HEK293 (cell line): ENCODE measurements around the gene SEMA6A.

ENCODE experiments used
- CTCF ChIA-PET: fragments of 350-600 bp; formaldehyde crosslinking; extraction: SDS; loops from one replicate; lab custom pipeline; 2021; ENCODE audit warnings: antibody characterized with exemption; lab: Yijun Ruan, JAX
- POLR2A ChIA-PET: fragments of 300-600 bp; formaldehyde crosslinking; extraction: SDS; loops from one replicate; lab custom pipeline; 2020; ENCODE audit warnings: antibody characterized with exemption, inconsistent platforms; lab: Yijun Ruan, JAX
- H3K27ac ChIP-seq: fragments of 200-500 bp; sonication (Bioruptor generic); 2 replicates; pipeline ENCODE4 v1.5.1; 2014; ENCODE audit warnings: low read depth, low read length, control low read depth, inconsistent platforms; ENCODE audit errors: extremely low read depth
- H3K36me3 ChIP-seq, 2 experiments: fragments of 200-500 bp in 1 of 2; sonication (Bioruptor generic) in 1 of 2; 1 replicate in 1 of 2; 2 replicates in 1 of 2; pipeline ENCODE4 v1.5.1; 2014 to 2017; ENCODE audit warnings: inconsistent platforms in 2 of 2, low read length in 2 of 2; ENCODE audit not compliant: control insufficient read depth in 2 of 2, insufficient read depth in 1 of 2
- H3K4me1 ChIP-seq: fragments of 200-500 bp; sonication (Bioruptor generic); 2 replicates; pipeline ENCODE4 v1.5.1; 2014; ENCODE audit warnings: mild to moderate bottlenecking, low read length, inconsistent platforms; ENCODE audit not compliant: control insufficient read depth, insufficient read depth
- H3K4me3 ChIP-seq: 2 replicates; pipeline ENCODE4 v1.5.1; 2011; ENCODE audit warnings: low read depth, mild to moderate bottlenecking, control low read depth, low read length, moderate library complexity
- H3K9me3 ChIP-seq: fragments of 200-500 bp; sonication (Bioruptor generic); 2 replicates; pipeline ENCODE4 v1.5.1; 2014; ENCODE audit warnings: low read depth, low read length, inconsistent platforms; ENCODE audit not compliant: control insufficient read depth, insufficient read depth
- BCL11A ChIP-seq: fragments of 450-650 bp; formaldehyde crosslinking; IDR thresholded peaks from 2 replicates; pipeline ENCODE4 v1.5.1; 2016; ENCODE audit warnings: low read depth, missing biosample characterization, missing genetic modification characterization
- GLIS2 ChIP-seq: fragments of 450-650 bp; formaldehyde crosslinking; IDR thresholded peaks from 2 replicates; pipeline ENCODE4 v1.5.1; 2016; ENCODE audit warnings: missing biosample characterization, missing genetic modification characterization
- HOXD13 ChIP-seq: sonication (generic); formaldehyde crosslinking; IDR thresholded peaks from 2 replicates; pipeline ENCODE4 v1.8.0; 2022; ENCODE audit warnings: missing genetic modification reagents, borderline replicate concordance
- KLF7 ChIP-seq: fragments of 450-650 bp; formaldehyde crosslinking; IDR thresholded peaks from 2 replicates; pipeline ENCODE4 v1.5.1; 2016; ENCODE audit warnings: missing biosample characterization, missing genetic modification characterization, borderline replicate concordance
- OSR2 ChIP-seq: fragments of 450-650 bp; formaldehyde crosslinking; IDR thresholded peaks from 2 replicates; pipeline ENCODE4 v1.5.1; 2016; ENCODE audit warnings: missing biosample characterization, missing genetic modification characterization
- PRDM10 ChIP-seq: fragments of 450-650 bp; formaldehyde crosslinking; IDR thresholded peaks from 2 replicates; pipeline ENCODE4 v1.5.1; 2016; ENCODE audit warnings: missing biosample characterization, missing genetic modification characterization
- SETDB1 ChIP-seq: IDR thresholded peaks from one replicate; pipeline ENCODE4 v1.6.1; 2017; ENCODE audit warnings: mild to moderate bottlenecking, low read length, moderate library complexity, mixed read lengths; ENCODE audit not compliant: insufficient read length
- TRIM28 ChIP-seq: IDR thresholded peaks from 2 replicates; pipeline ENCODE4 v1.6.1; 2011; ENCODE audit warnings: low read length, control low read depth, borderline replicate concordance
- ZBTB10 ChIP-seq: fragments of 450-650 bp; formaldehyde crosslinking; IDR thresholded peaks from 2 replicates; pipeline ENCODE4 v1.5.1; 2016; ENCODE audit warnings: missing biosample characterization, missing genetic modification characterization
- ZBTB20 ChIP-seq: fragments of 450-650 bp; formaldehyde crosslinking; IDR thresholded peaks from 2 replicates; pipeline ENCODE4 v1.5.1; 2016; ENCODE audit warnings: missing biosample characterization, missing genetic modification characterization
- ZBTB44 ChIP-seq: fragments of 450-650 bp; IDR thresholded peaks from 2 replicates; pipeline ENCODE4 v1.5.1; 2018; ENCODE audit warnings: missing biosample characterization, mild to moderate bottlenecking, missing genetic modification characterization
- ZFHX2 ChIP-seq: fragments of 450-650 bp; formaldehyde crosslinking; conservative IDR thresholded peaks from 2 replicates; pipeline ENCODE4 v1.5.1; 2016; ENCODE audit warnings: missing biosample characterization, missing genetic modification characterization
- ZFP41 ChIP-seq: fragments of 450-650 bp; formaldehyde crosslinking; IDR thresholded peaks from 2 replicates; pipeline ENCODE4 v1.5.1; 2016; ENCODE audit warnings: missing biosample characterization, missing genetic modification characterization, borderline replicate concordance
- ZNF302 ChIP-seq: fragments of 450-650 bp; formaldehyde crosslinking; IDR thresholded peaks from 2 replicates; pipeline ENCODE4 v1.5.1; 2016; ENCODE audit warnings: missing biosample characterization, missing genetic modification characterization, low read depth
- ZNF341 ChIP-seq: fragments of 450-650 bp; formaldehyde crosslinking; IDR thresholded peaks from 2 replicates; pipeline ENCODE4; 2016; ENCODE audit warnings: low read depth, missing biosample characterization, missing genetic modification characterization
- ZNF449 ChIP-seq: fragments of 450-650 bp; formaldehyde crosslinking; IDR thresholded peaks from 2 replicates; pipeline ENCODE4 v1.5.1; 2017; ENCODE audit warnings: missing biosample characterization, mild to moderate bottlenecking, missing genetic modification characterization, moderate library complexity
- ZNF639 ChIP-seq: fragments of 450-650 bp; formaldehyde crosslinking; IDR thresholded peaks from 2 replicates; pipeline ENCODE4 v1.5.1; 2016; ENCODE audit warnings: missing biosample characterization, missing genetic modification characterization
- ZNF664 ChIP-seq: fragments of 450-650 bp; formaldehyde crosslinking; IDR thresholded peaks from 2 replicates; pipeline ENCODE4 v1.5.1; 2016; ENCODE audit warnings: missing biosample characterization, missing genetic modification characterization
- ZNF777 ChIP-seq: fragments of 450-650 bp; formaldehyde crosslinking; IDR thresholded peaks from 2 replicates; pipeline ENCODE4 v1.5.1; 2017; ENCODE audit warnings: missing biosample characterization, missing genetic modification characterization, borderline replicate concordance
- ZNF837 ChIP-seq: fragments of 450-650 bp; formaldehyde crosslinking; IDR thresholded peaks from 2 replicates; pipeline ENCODE4 v1.5.1; 2016; ENCODE audit warnings: missing biosample characterization, missing genetic modification characterization

The SEMA6A gene

GRCh38 chr5:116502616-116503015 is 72.0 kb downstream of the SEMA6A start:
- peaks cover 7 to 12% of the 10 kb centered on the region in 2 experiments; a peak in 2 of 3 replicates for H3K36me3 ChIP-seq
- ChIA-PET POLR2A (no interaction called here), CTCF (interaction anchor here (0.6 to 1.4 kb wide), 2 partner anchors 9 to 51 kb away, joined by 3 to 4 read pairs; no protein-coding TSS in a partner anchor)
- no peak overlapping the region for H3K27ac ChIP-seq
- no peaks in the 10 kb centered on the region for H3K9me3 ChIP-seq
- peaks cover 47% of the 10 kb centered on the region for H3K4me1 ChIP-seq
- no peak overlapping the region for H3K4me3 ChIP-seq
- no peak for TF ChIP-seq ZNF341
- no peak for TF ChIP-seq ZNF777
- TF ChIP-seq TRIM28, result no peak
- TF ChIP-seq GLIS2 (tag by site-specific recombination), result no peak
- TF ChIP-seq OSR2 (tag by site-specific recombination), result 0 out of 2 replicates have a peak, but pooled peaks have one; percentile 11
- TF ChIP-seq ZNF302, result no peak
- no peak for TF ChIP-seq ZNF639 (tag by site-specific recombination)
- TF ChIP-seq ZBTB44 (tag by site-specific recombination), result 0 out of 2 replicates have a peak, but pooled peaks have one; percentile 16
- TF ChIP-seq PRDM10, result peak; percentile 59
- TF ChIP-seq ZFHX2 (tag by site-specific recombination), result peak; percentile 19; the same call in 1 of the 2 replicates
- no peak for TF ChIP-seq ZFP41
- TF ChIP-seq ZNF664, result no peak
- no peak for TF ChIP-seq BCL11A (tag by site-specific recombination)
- no peak for TF ChIP-seq KLF7 (tag by site-specific recombination)
- no peak for TF ChIP-seq ZBTB20 (tag by site-specific recombination)
- no peak for TF ChIP-seq SETDB1
- no peak for TF ChIP-seq ZNF837 (tag by site-specific recombination)
- no peak for TF ChIP-seq HOXD13 (CRISPR knock-in tag)
- no peak for TF ChIP-seq ZBTB10 (tag by site-specific recombination)
- no peak for TF ChIP-seq ZNF449 (tag by site-specific recombination)
